CD4-positive, alpha-beta T cell treated with Interleukin-6 at 100 ng/mL for 8 hours (primary cell): ENCODE data around the gene CDC42BPB.

Experiments used
- DNase-seq: peaks from one replicate; pipeline ENCODE4 v3.0.0-alpha.2; 2020; ENCODE audit warnings: mixed read lengths, low spot score

The CDC42BPB gene

GRCh38 chr14:103094406-103095209 lies 37.3 kb upstream of the CDC42BPB start, which contains the start of gene EXOC3L4:
Gene EXOC3L4 (plus strand): TSS chr14:103094725. CDS start chr14:103100220, 5,495 bp downstream.
- no peak for DNase-seq

GRCh38 chr14:103093856-103094405 lies 36.6 kb upstream of the CDC42BPB start:
- no peak for DNase-seq

- DNase-seq = no peak
Observed at GRCh38 chr14:103091883-103092222, 34.5 kb upstream of the CDC42BPB start.

- peak; percentile 70 for DNase-seq
Observed at GRCh38 chr14:103091041-103091882, 33.9 kb upstream of the CDC42BPB start.

- DNase-seq = no peak
Observed at GRCh38 chr14:103090481-103091020, 33.2 kb upstream of the CDC42BPB start.

- no peak for DNase-seq
Observed at GRCh38 chr14:103089386-103090335, 32.3 kb upstream of the CDC42BPB start.

- no peak for DNase-seq
Observed at GRCh38 chr14:103088921-103089320, 31.6 kb upstream of the CDC42BPB start.

GRCh38 chr14:103087343-103087835 lies 30.0 kb upstream of the CDC42BPB start:
- DNase-seq = no peak

GRCh38 chr14:103086771-103087342 lies 29.5 kb upstream of the CDC42BPB start:
- DNase-seq = no peak

GRCh38 chr14:103085106-103086091 lies 28.1 kb upstream of the CDC42BPB start:
- no peak for DNase-seq

GRCh38 chr14:103084021-103084919 lies 26.9 kb upstream of the CDC42BPB start, which contains the start of gene LBHD2:
Gene LBHD2 (plus strand): TSS chr14:103084210. CDS start chr14:103086013, 1,803 bp downstream.
- DNase-seq = no peak

GRCh38 chr14:103081951-103082350 lies 24.6 kb upstream of the CDC42BPB start:
- no peak for DNase-seq

GRCh38 chr14:103078860-103079587 lies 21.7 kb upstream of the CDC42BPB start:
- DNase-seq = no peak

- peak; percentile 79 for DNase-seq
Observed at GRCh38 chr14:103078420-103078749, 21.0 kb upstream of the CDC42BPB start.

GRCh38 chr14:103074729-103075367 lies 17.5 kb upstream of the CDC42BPB start:
- DNase-seq = no peak

- no peak for DNase-seq
Observed at GRCh38 chr14:103073876-103074728, 16.8 kb upstream of the CDC42BPB start.
